ENCODE measurements around the gene PDZD4.

DNA sequence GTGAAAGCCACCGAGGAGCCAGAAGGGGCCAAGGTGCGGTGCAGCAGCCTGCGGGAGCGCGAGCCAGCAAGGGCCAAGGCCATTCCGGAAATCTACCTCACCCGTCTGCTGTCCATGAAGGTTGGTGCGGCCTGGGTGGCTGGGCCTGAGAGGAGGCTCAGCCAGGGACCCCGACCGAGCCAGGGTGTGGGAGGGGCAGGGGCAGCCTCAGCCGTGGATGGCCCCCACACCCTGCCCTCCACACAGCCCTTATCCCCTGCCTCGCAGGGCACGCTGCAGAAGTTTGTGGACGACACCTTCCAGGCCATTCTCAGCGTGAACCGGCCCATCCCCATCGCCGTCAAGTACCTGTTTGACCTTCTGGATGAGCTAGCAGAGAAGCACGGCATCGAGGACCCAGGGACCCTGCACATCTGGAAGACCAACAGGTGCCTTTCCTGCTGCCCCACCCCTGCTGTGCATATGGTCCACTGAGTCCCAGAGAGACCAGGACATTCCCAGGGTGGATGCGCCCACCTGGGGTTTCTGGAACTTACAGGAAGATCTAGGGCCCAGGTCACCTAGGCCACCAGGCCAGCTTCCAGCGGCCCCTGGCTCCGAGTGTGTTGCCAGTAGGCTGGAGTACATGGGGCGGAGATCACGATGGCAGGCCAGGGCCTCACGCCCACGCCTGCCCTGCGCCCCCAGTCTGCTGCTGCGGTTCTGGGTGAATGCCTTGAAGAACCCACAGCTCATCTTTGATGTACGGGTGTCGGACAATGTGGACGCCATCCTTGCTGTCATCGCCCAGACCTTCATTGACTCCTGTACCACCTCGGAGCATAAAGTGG lies 52.9 kb downstream of the PDZD4 start:
- TF ChIP-seq, protein P1, sequence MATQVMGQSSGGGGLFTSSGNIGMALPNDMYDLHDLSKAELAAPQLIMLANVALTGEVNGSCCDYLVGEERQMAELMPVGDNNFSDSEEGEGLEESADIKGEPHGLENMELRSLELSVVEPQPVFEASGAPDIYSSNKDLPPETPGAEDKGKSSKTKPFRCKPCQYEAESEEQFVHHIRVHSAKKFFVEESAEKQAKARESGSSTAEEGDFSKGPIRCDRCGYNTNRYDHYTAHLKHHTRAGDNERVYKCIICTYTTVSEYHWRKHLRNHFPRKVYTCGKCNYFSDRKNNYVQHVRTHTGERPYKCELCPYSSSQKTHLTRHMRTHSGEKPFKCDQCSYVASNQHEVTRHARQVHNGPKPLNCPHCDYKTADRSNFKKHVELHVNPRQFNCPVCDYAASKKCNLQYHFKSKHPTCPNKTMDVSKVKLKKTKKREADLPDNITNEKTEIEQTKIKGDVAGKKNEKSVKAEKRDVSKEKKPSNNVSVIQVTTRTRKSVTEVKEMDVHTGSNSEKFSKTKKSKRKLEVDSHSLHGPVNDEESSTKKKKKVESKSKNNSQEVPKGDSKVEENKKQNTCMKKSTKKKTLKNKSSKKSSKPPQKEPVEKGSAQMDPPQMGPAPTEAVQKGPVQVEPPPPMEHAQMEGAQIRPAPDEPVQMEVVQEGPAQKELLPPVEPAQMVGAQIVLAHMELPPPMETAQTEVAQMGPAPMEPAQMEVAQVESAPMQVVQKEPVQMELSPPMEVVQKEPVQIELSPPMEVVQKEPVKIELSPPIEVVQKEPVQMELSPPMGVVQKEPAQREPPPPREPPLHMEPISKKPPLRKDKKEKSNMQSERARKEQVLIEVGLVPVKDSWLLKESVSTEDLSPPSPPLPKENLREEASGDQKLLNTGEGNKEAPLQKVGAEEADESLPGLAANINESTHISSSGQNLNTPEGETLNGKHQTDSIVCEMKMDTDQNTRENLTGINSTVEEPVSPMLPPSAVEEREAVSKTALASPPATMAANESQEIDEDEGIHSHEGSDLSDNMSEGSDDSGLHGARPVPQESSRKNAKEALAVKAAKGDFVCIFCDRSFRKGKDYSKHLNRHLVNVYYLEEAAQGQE (IDR thresholded peaks at IDR 0.05; ENCODE audit: insufficient read depth in 1 of 2, low read depth in 2 of 2, low read length in 2 of 2) = no peak
- TF ChIP-seq SIN3A (IDR thresholded peaks at IDR 0.05; ENCODE audit: borderline replicate concordance, insufficient read depth, low read length) (no peak), POLR2AphosphoS5 (IDR thresholded peaks at IDR 0.05; ENCODE audit: low read depth, low read length) (no peak), TAF1 (IDR thresholded peaks at IDR 0.05; ENCODE audit: borderline replicate concordance, insufficient read depth, low read length) (no peak)
